Keratinocyte (primary cell): ENCODE measurements around the gene MDFIC2. TPM values are rescaled to one million over a fixed set of nuclear protein-coding genes. Genes with fewer than 3 reads are reported as not detected.

Source experiments
- DNase-seq: peaks from one replicate; pipeline ENCODE4 v3.0.0-alpha.2; 2011; ENCODE audit warnings: low read depth, missing footprints, low spot score
- FAIRE-seq: peaks from 2 replicates; lab custom pipeline; 2011; peaks lifted over from hg19 to GRCh38; lab: Jason Lieb, UNC
- H2AFZ ChIP-seq: 2 replicates; pipeline ENCODE4 v1.6.0; 2012; ENCODE audit warnings: low read length, control low read depth, inconsistent platforms; ENCODE audit not compliant: control insufficient read depth
- H3K27ac ChIP-seq: 2 replicates; pipeline ENCODE4 v1.5.1; 2011; ENCODE audit warnings: low read length; ENCODE audit not compliant: control insufficient read depth, insufficient read depth
- H3K27me3 ChIP-seq: 3 replicates; pipeline ENCODE4 v1.6.0; 2011; ENCODE audit warnings: low read length; ENCODE audit not compliant: control insufficient read depth, insufficient read depth; ENCODE audit errors: extremely low read depth
- H3K36me3 ChIP-seq, 2 experiments: 2 replicates in 1 of 2; 3 replicates in 1 of 2; pipeline ENCODE4 v1.5.1; 2011; ENCODE audit warnings: low read length in 2 of 2, mild to moderate bottlenecking in 1 of 2; ENCODE audit not compliant: control insufficient read depth in 2 of 2, insufficient read depth in 2 of 2; ENCODE audit errors: extremely low read depth in 1 of 2
- H3K4me1 ChIP-seq: 3 replicates; pipeline ENCODE4 v1.5.1; 2011; ENCODE audit warnings: low read length; ENCODE audit not compliant: control insufficient read depth, insufficient read depth; ENCODE audit errors: extremely low read depth
- H3K4me2 ChIP-seq: 3 replicates; pipeline ENCODE4 v1.6.0; 2011; ENCODE audit warnings: low read depth, low read length; ENCODE audit not compliant: control insufficient read depth, insufficient read depth; ENCODE audit errors: extremely low read depth
- H3K4me3 ChIP-seq, 3 experiments: fragments of 200-600 bp in 1 of 3; sonication (generic) in 1 of 3; 2 replicates in 2 of 3; 3 replicates in 1 of 3; pipeline ENCODE4 v1.5.1; 2011 to 2016; ENCODE audit warnings: low read length in 3 of 3, mild to moderate bottlenecking in 3 of 3, control low read depth in 2 of 3, inconsistent platforms in 1 of 3, low read depth in 1 of 3, mixed read lengths in 1 of 3, mixed run types in 1 of 3, moderate library complexity in 1 of 3; ENCODE audit not compliant: control insufficient read depth in 2 of 3, insufficient read depth in 2 of 3; ENCODE audit errors: extremely low read depth in 1 of 3
- H3K79me2 ChIP-seq: 2 replicates; pipeline ENCODE4 v1.6.0; 2012; ENCODE audit warnings: low read length; ENCODE audit not compliant: control insufficient read depth, insufficient read depth
- H3K9ac ChIP-seq: 3 replicates; pipeline ENCODE4 v1.6.0; 2011; ENCODE audit warnings: low read length; ENCODE audit not compliant: control insufficient read depth, insufficient read depth; ENCODE audit errors: extremely low read depth
- H3K9me1 ChIP-seq: 3 replicates; pipeline ENCODE4 v1.6.0; 2011; ENCODE audit warnings: low read length; ENCODE audit not compliant: control insufficient read depth, insufficient read depth; ENCODE audit errors: extremely low read depth
- H3K9me3 ChIP-seq: 2 replicates; pipeline ENCODE4 v1.5.1; 2012; ENCODE audit warnings: low read depth, low read length; ENCODE audit not compliant: control insufficient read depth
- H4K20me1 ChIP-seq: 3 replicates; pipeline ENCODE4 v1.6.0; 2011; ENCODE audit warnings: low read length; ENCODE audit not compliant: control insufficient read depth, insufficient read depth; ENCODE audit errors: extremely low read depth
- EZH2 ChIP-seq: IDR thresholded peaks from one replicate; pipeline ENCODE4 v1.6.1; 2012; ENCODE audit warnings: inconsistent platforms, mild to moderate bottlenecking, low read length, moderate library complexity
- dilution Hi-C: fragments of 300-500 bp; cut with MboI; formaldehyde crosslinking; loops from one replicate; pipeline ENCODE4 v1.7.0; 2020; ENCODE audit warnings: low sequenced_read_pairs; ENCODE audit not compliant: extremely low pct_ligation_motif_present
- polyA plus RNA-seq, 5 experiments: library from polyadenylated mRNA; depleted of rRNA in 3 of 5; stranded (reverse) in 3 of 5; stranded (forward) in 1 of 5; unstranded in 1 of 5; fragments of >200 nt; gene quantifications; 1 replicate in 1 of 5; 2 replicates in 3 of 5; 3 replicates in 1 of 5; pipeline versions ENCODE4 v1.2.1 to v1.2.3, GENCODE V29; 2011 to 2012; ENCODE audit warnings: missing spikeins in 2 of 5, low read depth in 1 of 5, low replicate concordance in 1 of 5
- TF ChIP-seq, protein P1 (sequence below), 3 experiments: IDR thresholded peaks in 1 of 3; conservative IDR thresholded peaks in 1 of 3; optimal IDR thresholded peaks in 1 of 3; 2 replicates in 2 of 3; 3 replicates in 1 of 3; pipeline versions ENCODE3 to v1.5.1; 2011; ENCODE audit warnings: low read length in 3 of 3, mild to moderate bottlenecking in 3 of 3, moderate library complexity in 2 of 3, control low read depth in 1 of 3, inconsistent platforms in 1 of 3; ENCODE audit not compliant: insufficient read depth in 2 of 3; ENCODE audit errors: extremely low read depth in 1 of 3

MDFIC2 gene
- polyA plus RNA-seq, 1 donor (not counting 4 experiments of a cell fraction or from before 2014, with no cell fraction given) = not detected

DNA sequence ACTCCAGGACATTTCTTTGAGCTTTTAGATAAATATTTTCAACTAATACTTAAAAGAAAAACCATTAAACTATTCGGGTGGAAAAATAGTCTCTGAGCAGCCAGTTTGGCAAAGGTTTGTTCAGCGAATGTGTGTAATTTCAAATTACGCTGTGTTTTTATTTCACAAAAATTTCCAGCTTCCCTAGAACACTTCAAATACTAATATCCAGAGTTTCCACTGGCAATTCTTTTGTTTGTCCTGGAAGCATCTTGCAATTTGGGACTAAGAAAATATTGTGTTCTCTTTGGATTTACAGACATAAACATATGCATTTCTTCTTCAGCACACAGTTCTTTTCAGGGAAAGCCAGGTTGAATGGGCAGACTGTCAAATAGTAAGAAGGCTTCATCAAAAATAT, 61.9 kb downstream of the MDFIC2 start:
- H4K20me1 ChIP-seq = no peaks in the 10 kb centered on the region
- dilution Hi-C loops = no loop called here
- TF ChIP-seq, protein P1, sequence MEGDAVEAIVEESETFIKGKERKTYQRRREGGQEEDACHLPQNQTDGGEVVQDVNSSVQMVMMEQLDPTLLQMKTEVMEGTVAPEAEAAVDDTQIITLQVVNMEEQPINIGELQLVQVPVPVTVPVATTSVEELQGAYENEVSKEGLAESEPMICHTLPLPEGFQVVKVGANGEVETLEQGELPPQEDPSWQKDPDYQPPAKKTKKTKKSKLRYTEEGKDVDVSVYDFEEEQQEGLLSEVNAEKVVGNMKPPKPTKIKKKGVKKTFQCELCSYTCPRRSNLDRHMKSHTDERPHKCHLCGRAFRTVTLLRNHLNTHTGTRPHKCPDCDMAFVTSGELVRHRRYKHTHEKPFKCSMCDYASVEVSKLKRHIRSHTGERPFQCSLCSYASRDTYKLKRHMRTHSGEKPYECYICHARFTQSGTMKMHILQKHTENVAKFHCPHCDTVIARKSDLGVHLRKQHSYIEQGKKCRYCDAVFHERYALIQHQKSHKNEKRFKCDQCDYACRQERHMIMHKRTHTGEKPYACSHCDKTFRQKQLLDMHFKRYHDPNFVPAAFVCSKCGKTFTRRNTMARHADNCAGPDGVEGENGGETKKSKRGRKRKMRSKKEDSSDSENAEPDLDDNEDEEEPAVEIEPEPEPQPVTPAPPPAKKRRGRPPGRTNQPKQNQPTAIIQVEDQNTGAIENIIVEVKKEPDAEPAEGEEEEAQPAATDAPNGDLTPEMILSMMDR (optimal IDR thresholded peaks at IDR 0.05 in 1 of 3, IDR thresholded peaks at IDR 0.05 in 1 of 3, conservative IDR thresholded peaks at IDR 0.05 in 1 of 3; ENCODE audit: extremely low read depth in 1 of 3, insufficient read depth in 2 of 3, low read length in 3 of 3) = no peak
- TF ChIP-seq EZH2 = no peak

DNA sequence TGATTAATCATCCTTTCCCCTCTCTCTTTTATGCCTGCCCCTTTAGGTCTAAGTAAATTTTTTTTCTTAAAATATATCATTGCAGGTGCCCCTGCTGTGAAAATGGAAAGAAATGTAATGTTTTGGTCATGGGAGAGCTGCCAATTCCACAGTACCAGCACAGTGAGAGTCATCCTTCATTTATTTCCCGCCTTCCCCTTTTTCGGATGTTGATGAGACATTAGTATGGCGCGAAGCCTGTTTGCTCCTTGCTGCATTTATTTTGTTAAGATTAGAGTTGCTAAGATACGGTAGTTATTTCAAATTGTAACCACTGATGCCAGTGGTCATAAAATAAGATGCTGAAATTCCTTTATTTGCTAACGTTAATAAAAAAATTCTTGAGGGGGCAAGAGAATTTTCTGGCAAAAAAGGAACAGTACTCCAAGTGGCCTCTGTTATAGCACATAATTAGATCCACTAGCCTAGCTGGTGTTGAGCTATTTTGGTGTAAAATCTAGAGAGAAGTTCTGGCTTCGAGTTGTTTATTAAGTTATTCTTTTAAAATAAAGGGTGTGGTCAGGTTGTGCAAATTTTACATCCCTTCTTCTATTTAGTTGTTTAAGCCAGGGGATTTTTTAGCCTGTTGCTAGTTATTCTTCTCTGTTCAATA, 62.8 kb downstream of the MDFIC2 start:
- no peaks in the 10 kb centered on the region for H3K4me1 ChIP-seq
- no peaks in the 10 kb centered on the region for H4K20me1 ChIP-seq
- no peak overlapping the region for H3K9ac ChIP-seq
- no peak overlapping the region for H2AFZ ChIP-seq
- H3K27ac ChIP-seq = no peak overlapping the region
- no peaks in the 10 kb centered on the region for H3K36me3 ChIP-seq
- H3K9me1 ChIP-seq = no peaks in the 10 kb centered on the region
- H3K4me3 ChIP-seq = no peak overlapping the region
- DNase-seq (no peak), FAIRE-seq (no peak)
- no peak for TF ChIP-seq EZH2
- TF ChIP-seq, protein P1 (optimal IDR thresholded peaks at IDR 0.05 in 1 of 3, IDR thresholded peaks at IDR 0.05 in 1 of 3, conservative IDR thresholded peaks at IDR 0.05 in 1 of 3; ENCODE audit: extremely low read depth in 1 of 3, insufficient read depth in 2 of 3, low read length in 3 of 3) = no peak
- no peaks in the 10 kb centered on the region for H3K79me2 ChIP-seq
- H3K27me3 ChIP-seq = no peaks in the 10 kb centered on the region
- H3K9me3 ChIP-seq = no peaks in the 10 kb centered on the region
- dilution Hi-C loops = no loop called here
- no peak overlapping the region for H3K4me2 ChIP-seq

More for the DNA sequence above, 61.9 kb downstream of the MDFIC2 start:
- H3K4me2 ChIP-seq = no peak overlapping the region
- no peaks in the 10 kb centered on the region for H3K4me1 ChIP-seq
- H3K9me3 ChIP-seq = no peaks in the 10 kb centered on the region
- no peaks in the 10 kb centered on the region for H3K79me2 ChIP-seq
- no peak overlapping the region for H2AFZ ChIP-seq
- no peak for FAIRE-seq
- no peak overlapping the region for H3K9ac ChIP-seq
- no peak overlapping the region for H3K27ac ChIP-seq
- H3K36me3 ChIP-seq = no peaks in the 10 kb centered on the region
- H3K4me3 ChIP-seq = no peak overlapping the region
- no peak for DNase-seq
- no peaks in the 10 kb centered on the region for H3K9me1 ChIP-seq
- no peaks in the 10 kb centered on the region for H3K27me3 ChIP-seq
